ENCODE data around the gene MRPL49. TPM values are rescaled to one million over a fixed set of nuclear protein-coding genes. Genes with fewer than 3 reads are reported as not detected.
A peak's percentile ranks its signal among the peaks of the same experiment; 100 is the strongest.
"Not testable (repeated sequence)": the region's sequence is repeated elsewhere in the genome, so short reads cannot be mapped to it uniquely, and the experiment has no call there.

MRPL49 gene
- polyA plus RNA-seq, 1 donor from 2014 or later = 80.5 TPM

GRCh38 chr11:65118097-65118837 lies 3.9 kb upstream of the MRPL49 start:
- peak overlapping the region; percentile 55 for H3K9ac ChIP-seq (ENCODE audit: low read length)

DNA sequence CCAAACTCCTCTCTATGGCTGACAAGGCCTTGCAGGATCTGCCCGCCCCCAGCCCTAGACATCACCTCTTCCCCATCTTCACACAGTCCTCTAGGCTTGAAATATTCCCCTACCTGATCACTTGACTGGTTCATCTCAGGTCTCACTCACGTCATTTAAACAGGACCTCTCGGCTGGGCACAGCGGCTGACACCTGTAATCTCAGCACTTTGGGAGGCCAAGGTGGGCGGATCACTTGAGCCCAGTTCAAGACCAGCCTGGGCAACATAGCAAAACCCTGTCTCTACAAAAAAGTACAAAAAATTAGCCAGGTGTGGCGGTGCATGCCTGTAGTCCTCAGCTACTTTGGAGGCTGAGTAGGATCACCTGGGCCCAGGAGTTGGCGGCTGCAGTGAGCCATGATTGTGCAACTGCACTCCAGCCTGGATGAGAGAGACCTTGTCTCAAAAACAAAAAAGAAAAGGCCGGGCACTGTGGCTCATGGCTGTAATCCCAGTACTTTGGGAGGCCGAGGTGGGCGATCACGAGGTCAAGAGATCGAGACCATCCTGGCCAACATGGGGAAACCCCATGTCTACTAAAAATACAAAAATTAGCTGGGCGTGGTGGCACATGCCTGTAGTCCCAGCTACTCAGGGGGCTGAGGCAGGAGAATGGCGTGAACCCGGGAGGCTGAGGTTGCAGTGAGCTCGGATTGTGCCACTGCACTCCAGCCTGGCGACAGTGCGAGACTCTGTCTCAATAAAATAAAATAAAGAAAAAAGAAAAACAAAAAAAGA lies 3.0 kb upstream of the MRPL49 start:
- not testable (repeated sequence) for H3K4me3 ChIP-seq (ENCODE audit: low read length); H4K20me1 ChIP-seq (ENCODE audit: insufficient read depth); H3K9ac ChIP-seq (ENCODE audit: low read length); H2AFZ ChIP-seq (ENCODE audit: low read depth, low read length); H3K9me2 ChIP-seq (ENCODE audit: insufficient read depth, low read length); H3K4me2 ChIP-seq (ENCODE audit: low read length); H3K9me3 ChIP-seq (ENCODE audit: low read length); H3F3A ChIP-seq (ENCODE audit: insufficient read depth, low read length, poor library complexity, severe bottlenecking); H3K27me3 ChIP-seq (ENCODE audit: insufficient read depth, low read depth, low read length); H3K27ac ChIP-seq (ENCODE audit: low read length)
- peaks cover 10% of the 10 kb centered on the region for H3K36me3 ChIP-seq (ENCODE audit: insufficient read depth, low read length)
- H3K79me2 ChIP-seq (replicated peaks; ENCODE audit: insufficient read depth, low read length) = peaks cover 34% of the 10 kb centered on the region

More at GRCh38 chr11:65118097-65118837, 3.9 kb upstream of the MRPL49 start:
- no peaks in the 10 kb centered on the region for H3K27me3 ChIP-seq (ENCODE audit: insufficient read depth, low read depth, low read length)
- no peak overlapping the region for H3K4me2 ChIP-seq (ENCODE audit: low read length)
- no peaks in the 10 kb centered on the region for H3K9me2 ChIP-seq (ENCODE audit: insufficient read depth, low read length)
- H3F3A ChIP-seq (ENCODE audit: insufficient read depth, low read length, poor library complexity, severe bottlenecking) = no peaks in the 10 kb centered on the region
- H3K79me2 ChIP-seq (replicated peaks; ENCODE audit: insufficient read depth, low read length) = peaks cover 35% of the 10 kb centered on the region
- H3K9me3 ChIP-seq (ENCODE audit: low read length) = no peaks in the 10 kb centered on the region
- H2AFZ ChIP-seq (ENCODE audit: low read depth, low read length) = no peak overlapping the region
- peaks cover 10% of the 10 kb centered on the region for H3K36me3 ChIP-seq (ENCODE audit: insufficient read depth, low read length)
- H3K27ac ChIP-seq (ENCODE audit: low read length) = peak overlapping the region; percentile 71
- peak overlapping the region; percentile 97 for H3K4me3 ChIP-seq (ENCODE audit: low read length)
- H4K20me1 ChIP-seq (ENCODE audit: insufficient read depth) = no peaks in the 10 kb centered on the region
- TF ChIP-seq REST (IDR thresholded peaks at IDR 0.05; ENCODE audit: borderline replicate concordance) = no peak
- no peak for TF ChIP-seq MXI1 (conservative IDR thresholded peaks at IDR 0.05; ENCODE audit: poor library complexity, severe bottlenecking)
- peak; percentile 3 for TF ChIP-seq SMC3 (conservative IDR thresholded peaks at IDR 0.05; ENCODE audit: poor library complexity)
- TF ChIP-seq RAD21 (conservative IDR thresholded peaks at IDR 0.05) = no peak
- no peak for TF ChIP-seq POLR2AphosphoS5 (IDR thresholded peaks at IDR 0.05)
- TF ChIP-seq EP300 (conservative IDR thresholded peaks at IDR 0.05; ENCODE audit: poor library complexity, severe bottlenecking) = no peak
- TF ChIP-seq EZH2 (IDR thresholded peaks at IDR 0.05; ENCODE audit: borderline replicate concordance, insufficient read depth, low read length, poor library complexity, severe bottlenecking) = no peak
- TF ChIP-seq, protein P1, sequence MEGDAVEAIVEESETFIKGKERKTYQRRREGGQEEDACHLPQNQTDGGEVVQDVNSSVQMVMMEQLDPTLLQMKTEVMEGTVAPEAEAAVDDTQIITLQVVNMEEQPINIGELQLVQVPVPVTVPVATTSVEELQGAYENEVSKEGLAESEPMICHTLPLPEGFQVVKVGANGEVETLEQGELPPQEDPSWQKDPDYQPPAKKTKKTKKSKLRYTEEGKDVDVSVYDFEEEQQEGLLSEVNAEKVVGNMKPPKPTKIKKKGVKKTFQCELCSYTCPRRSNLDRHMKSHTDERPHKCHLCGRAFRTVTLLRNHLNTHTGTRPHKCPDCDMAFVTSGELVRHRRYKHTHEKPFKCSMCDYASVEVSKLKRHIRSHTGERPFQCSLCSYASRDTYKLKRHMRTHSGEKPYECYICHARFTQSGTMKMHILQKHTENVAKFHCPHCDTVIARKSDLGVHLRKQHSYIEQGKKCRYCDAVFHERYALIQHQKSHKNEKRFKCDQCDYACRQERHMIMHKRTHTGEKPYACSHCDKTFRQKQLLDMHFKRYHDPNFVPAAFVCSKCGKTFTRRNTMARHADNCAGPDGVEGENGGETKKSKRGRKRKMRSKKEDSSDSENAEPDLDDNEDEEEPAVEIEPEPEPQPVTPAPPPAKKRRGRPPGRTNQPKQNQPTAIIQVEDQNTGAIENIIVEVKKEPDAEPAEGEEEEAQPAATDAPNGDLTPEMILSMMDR (IDR thresholded peaks at IDR 0.05; ENCODE audit: poor library complexity, severe bottlenecking) = no peak
